GM12878 (cell line): ENCODE data around the gene RPS6KA2. TPM values are rescaled to one million over a fixed set of nuclear protein-coding genes. Genes with fewer than 3 reads are reported as not detected.

ENCODE experiments used
- ATAC-seq: fragments of 200-7000 bp; cut with Tn5 transposase; 3 replicates; pipeline ENCODE4 v1.9.1; 2020; ENCODE audit warnings: mild to moderate bottlenecking, moderate library complexity
- BruUV-seq: library from RNA; stranded (reverse); fragments of 400-500 nt; replicated peaks from 2 replicates; lab custom pipeline; 2021; lab: Mats Ljungman, UMichigan
- CTCF ChIA-PET: fragments of 300-600 bp; sonication (Branson Sonifier 250); formaldehyde crosslinking; extraction: SDS; loops from one replicate; lab custom pipeline; 2021; ENCODE audit warnings: inconsistent platforms; lab: Yijun Ruan, JAX
- POLR2A ChIA-PET: fragments of 350-600 bp; formaldehyde crosslinking; extraction: SDS; loops from one replicate; lab custom pipeline; 2021; ENCODE audit warnings: inconsistent platforms; lab: Charles Lee
- RAD21 ChIA-PET: fragments of 300-600 bp; sonication (Branson Sonifier 250); formaldehyde crosslinking; loops from one replicate; lab custom pipeline; 2023; ENCODE audit warnings: antibody characterized with exemption; ENCODE audit not compliant: unreplicated experiment; lab: Charles Lee
- SMC1A ChIA-PET: fragments of 300-600 bp; sonication (Branson Sonifier 250); formaldehyde crosslinking; loops from one replicate; lab custom pipeline; 2023; ENCODE audit not compliant: unreplicated experiment, uncharacterized antibody; lab: Charles Lee
- DNase-seq: peaks from one replicate; pipeline ENCODE4 v3.0.0-alpha.2; 2011; ENCODE audit warnings: low read depth, low spot score
- FAIRE-seq: peaks from 3 replicates; lab custom pipeline; 2011; peaks lifted over from hg19 to GRCh38; lab: Jason Lieb, UNC
- H2AFZ ChIP-seq: 2 replicates; pipeline ENCODE4 v1.6.0; 2011; ENCODE audit warnings: low read depth, low read length, control low read depth; ENCODE audit not compliant: control insufficient read depth
- H3K27ac ChIP-seq: 2 replicates; pipeline ENCODE4 v1.5.1; 2011; ENCODE audit warnings: control low read depth; ENCODE audit not compliant: control insufficient read depth, insufficient read depth
- H3K27me3 ChIP-seq, 2 experiments: replicated peaks in 1 of 2; 2 replicates each; pipeline versions ENCODE4 v1.6.0 to v1.6.1; 2011; ENCODE audit warnings: low read length in 1 of 2; ENCODE audit not compliant: control insufficient read depth in 2 of 2, insufficient read depth in 2 of 2
- H3K36me3 ChIP-seq, 2 experiments: 2 replicates each; pipeline ENCODE4 v1.5.1; 2011; ENCODE audit warnings: low read length in 1 of 2; ENCODE audit not compliant: control insufficient read depth in 2 of 2, insufficient read depth in 2 of 2
- H3K4me1 ChIP-seq: 2 replicates; pipeline ENCODE4 v1.6.1; 2011; ENCODE audit warnings: mild to moderate bottlenecking, low read length, moderate library complexity, mixed read lengths; ENCODE audit not compliant: control insufficient read depth, insufficient read depth
- H3K4me2 ChIP-seq: 2 replicates; pipeline ENCODE4 v1.6.0; 2011; ENCODE audit warnings: control low read depth; ENCODE audit not compliant: control insufficient read depth, insufficient read depth
- H3K4me3 ChIP-seq: fragments of 200-600 bp; sonication (generic); 2 replicates; pipeline ENCODE4 v1.5.1; 2016
- H3K79me2 ChIP-seq: 2 replicates; pipeline ENCODE4 v1.6.0; 2011; ENCODE audit warnings: low read length; ENCODE audit not compliant: control insufficient read depth, insufficient read depth
- H3K9ac ChIP-seq: 2 replicates; pipeline ENCODE4 v1.8.0; 2011; ENCODE audit warnings: low read length, control low read depth, mixed read lengths; ENCODE audit not compliant: control insufficient read depth, insufficient read depth
- H3K9me3 ChIP-seq: replicated peaks from 3 replicates; pipeline ENCODE4 v1.5.1; 2011; ENCODE audit warnings: mild to moderate bottlenecking, low read length; ENCODE audit not compliant: control insufficient read depth, insufficient read depth
- H4K20me1 ChIP-seq: 2 replicates; pipeline ENCODE4 v1.6.0; 2011; ENCODE audit not compliant: control insufficient read depth, insufficient read depth
- ATF2 ChIP-seq: IDR thresholded peaks from 2 replicates; pipeline ENCODE4 v1.6.1; 2012; ENCODE audit warnings: low read length, inconsistent platforms
- CREM ChIP-seq: IDR thresholded peaks from 2 replicates; pipeline ENCODE4 v1.6.1; 2014; ENCODE audit warnings: antibody characterized with exemption, low read depth
- NBN ChIP-seq: fragments of 450-650 bp; IDR thresholded peaks from 2 replicates; pipeline ENCODE4 v1.6.1; 2016
- NFXL1 ChIP-seq: fragments of 450-650 bp; IDR thresholded peaks from 2 replicates; pipeline ENCODE4 v1.6.1; 2017; ENCODE audit warnings: antibody characterized with exemption, mild to moderate bottlenecking, borderline replicate concordance
- PAX5 ChIP-seq: IDR thresholded peaks from 2 replicates; pipeline ENCODE4 v1.6.1; 2011; ENCODE audit warnings: low read depth, low read length, borderline replicate concordance
- PKNOX1 ChIP-seq: fragments of 450-650 bp; IDR thresholded peaks from 2 replicates; pipeline ENCODE4 v1.6.1; 2016; ENCODE audit warnings: mild to moderate bottlenecking
- RAD51 ChIP-seq: fragments of 450-650 bp; IDR thresholded peaks from 2 replicates; pipeline ENCODE4 v1.6.1; 2016; ENCODE audit warnings: moderate library complexity, mild to moderate bottlenecking, inconsistent platforms
- RB1 ChIP-seq: fragments of 450-650 bp; formaldehyde crosslinking; IDR thresholded peaks from 2 replicates; pipeline ENCODE4 v1.6.1; 2017; ENCODE audit warnings: mild to moderate bottlenecking, borderline replicate concordance
- USF2 ChIP-seq: IDR thresholded peaks from 2 replicates; pipeline ENCODE4 v1.6.1; 2011; ENCODE audit warnings: low read depth, low read length, improper control_type of control experiment, borderline replicate concordance
- ZNF687 ChIP-seq: fragments of 450-650 bp; IDR thresholded peaks from 2 replicates; pipeline ENCODE4 v1.6.1; 2017; ENCODE audit warnings: mild to moderate bottlenecking, moderate library complexity
- ZZZ3 ChIP-seq: IDR thresholded peaks from 2 replicates; pipeline ENCODE4 v1.6.1; 2011; ENCODE audit warnings: low read depth; ENCODE audit not compliant: control insufficient read depth, insufficient read length
- WGBS: methylation state at CpG from one replicate; pipeline ENCODE4 v1.1.6; 2016; ENCODE audit warnings: low lambda C conversion rate; ENCODE audit not compliant: insufficient replicate concordance, insufficient coverage; ENCODE audit errors: missing lambda C conversion rate; 5-methylcytosine and 5-hydroxymethylcytosine counted together
- in situ Hi-C: fragments of 300-500 bp; cut with MboI; formaldehyde crosslinking; loops from 9 replicates; pipeline ENCODE4 v1.14.3; 2018; ENCODE audit warnings: mixed read lengths
- intact Hi-C: fragments of 100-400 bp; cut with micrococcal nuclease; formaldehyde crosslinking; loops from one replicate; pipeline ENCODE4 v1.14.2; 2022; ENCODE audit not compliant: unreplicated experiment
- polyA plus RNA-seq, 11 experiments: library from polyadenylated mRNA; depleted of rRNA in 4 of 11; unstranded in 6 of 11; stranded (reverse) in 5 of 11; fragments of >200 nt; fragmentation: Nextera tagmentation in 4 of 11; fragmentation: Illumina TruSeq in 1 of 11; extraction: Ambion mirVana in 4 of 11; extraction: Trizol in 1 of 11; gene quantifications; 1 replicate in 1 of 11; 2 replicates in 10 of 11; pipeline versions ENCODE4 v1.2.1 to v1.2.3, GENCODE V29; 2011 to 2016; ENCODE audit warnings: inconsistent platforms in 2 of 11, missing spikeins in 2 of 11, low read depth in 1 of 11
- total RNA-seq, 4 experiments: library from RNA; depleted of rRNA in 3 of 4; stranded (reverse); fragments of >200 nt in 3 of 4; fragmentation: Illumina TruSeq in 1 of 4; extraction: Trizol in 1 of 4; gene quantifications; 2 replicates each; pipeline versions ENCODE4 v1.2.1 to v1.2.3, GENCODE V29; 2013 to 2021

The RPS6KA2 gene
- total and polyA plus RNA-seq, 10 of the 15 experiments (the other 5 are each of a cell fraction or from before 2014, with no cell fraction given), result 0.02 to 1.0 (median 0.22) TPM; not detected in 1

- TF ChIP-seq ZNF687 (no peak), RB1 (no peak), USF2 (no peak), CREM (no peak)
Measured at GRCh38 chr6:166565084-166565967, 61.7 kb downstream of the RPS6KA2 start (continued).

- intact Hi-C loops, result no loop called here
- in situ Hi-C loops, result no loop called here
- no peak overlapping the region for H3K27ac ChIP-seq
- POLR2A ChIA-PET, result no interaction called here
- FAIRE-seq, result no peak
- H3K9ac ChIP-seq, result no peak overlapping the region
- no peaks in the 10 kb centered on the region for H3K27me3 ChIP-seq
- RAD21 ChIA-PET, result no interaction called here
- DNase-seq, result no peak
- H4K20me1 ChIP-seq, result no peaks in the 10 kb centered on the region; the same call in 1 of the 2 replicates
- no peaks in the 10 kb centered on the region for H3K79me2 ChIP-seq
- no peaks in the 10 kb centered on the region for H3K4me1 ChIP-seq
- WGBS, result 76% methylated on average over 9 of the region's 9 CpGs
- no peak overlapping the region for H2AFZ ChIP-seq
- no peaks in the 10 kb centered on the region for H3K36me3 ChIP-seq
- ATAC-seq, result no peak
- H3K4me2 ChIP-seq, result no peak overlapping the region
- no peak overlapping the region for H3K4me3 ChIP-seq
- SMC1A ChIA-PET, result no interaction called here
- BruUV-seq, result no TSS peak
- no peaks in the 10 kb centered on the region; the same call in 2 of the 3 replicates for H3K9me3 ChIP-seq
- CTCF ChIA-PET, result no interaction called here
- TF ChIP-seq RAD51 (no peak), NBN (no peak), PKNOX1 (no peak), ATF2 (no peak), PAX5 (no peak), NFXL1 (no peak), ZZZ3 (no peak)
Measured at GRCh38 chr6:166563805-166564204, 63.2 kb downstream of the RPS6KA2 start.
